ENCODE results near the gene ZXDB. TPM values are rescaled to one million over a fixed set of nuclear protein-coding genes. Genes with fewer than 3 reads are reported as not detected.
"Not testable (repeated sequence)": the region's sequence is repeated elsewhere in the genome, so short reads cannot be mapped to it uniquely, and the experiment has no call there.

Gene ZXDB
- polyA plus RNA-seq, 1 experiment, result 7.7 TPM

GRCh38 chrX:57587062-57587461 is 4.7 kb upstream of the ZXDB start:
- CTCF ChIA-PET, result no interaction called here
- Histone ChIP-seq H3K27me3 (ENCODE audit: control insufficient read depth, insufficient read depth, low read length) (no peaks in the 10 kb centered on the region), H3K9me3 (ENCODE audit: control insufficient read depth, insufficient read depth, low read length) (no peaks in the 10 kb centered on the region), H3K4me3 (ENCODE audit: low read depth, low read length) (no peak overlapping the region), H3K27ac (ENCODE audit: low read depth, low read length) (no peak overlapping the region)
- POLR2A ChIA-PET, result no interaction called here
- no peak for TF ChIP-seq CTCF (IDR thresholded peaks at IDR 0.05; ENCODE audit: low read depth, low read length)
- DNase-seq (ENCODE audit: low read depth, low spot score), result no peak

GRCh38 chrX:57587607-57588006 is 4.2 kb upstream of the ZXDB start:
- POLR2A ChIA-PET, result no interaction called here
- no peaks in the 10 kb centered on the region for H3K9me3 ChIP-seq (ENCODE audit: control insufficient read depth, insufficient read depth, low read length)
- no peak overlapping the region for H3K4me3 ChIP-seq (ENCODE audit: low read depth, low read length)
- H3K27me3 ChIP-seq (ENCODE audit: control insufficient read depth, insufficient read depth, low read length), result no peaks in the 10 kb centered on the region
- no peak for TF ChIP-seq CTCF (IDR thresholded peaks at IDR 0.05; ENCODE audit: low read depth, low read length)
- CTCF ChIA-PET, result no interaction called here
- DNase-seq (ENCODE audit: low read depth, low spot score), result no peak
- H3K27ac ChIP-seq (ENCODE audit: low read depth, low read length), result no peak overlapping the region

GRCh38 chrX:57592160-57592893 is 516 bp downstream of the ZXDB start:
- DNase-seq (ENCODE audit: low read depth, low spot score); CTCF ChIA-PET: not testable (repeated sequence)
- H3K27ac ChIP-seq (ENCODE audit: low read depth, low read length), result peak overlapping the region; percentile 68

GRCh38 chrX:57592894-57593215 is 1.0 kb downstream of the ZXDB start:
- DNase-seq (ENCODE audit: low read depth, low spot score); CTCF ChIA-PET; POLR2A ChIA-PET; H3K27ac ChIP-seq (ENCODE audit: low read depth, low read length); H3K27me3 ChIP-seq (ENCODE audit: control insufficient read depth, insufficient read depth, low read length); H3K9me3 ChIP-seq (ENCODE audit: control insufficient read depth, insufficient read depth, low read length): not testable (repeated sequence)
- peak overlapping the region; percentile 51 for H3K4me3 ChIP-seq (ENCODE audit: low read depth, low read length)

More at GRCh38 chrX:57592160-57592893, 516 bp downstream of the ZXDB start:
- H3K27me3 ChIP-seq (ENCODE audit: control insufficient read depth, insufficient read depth, low read length); H3K9me3 ChIP-seq (ENCODE audit: control insufficient read depth, insufficient read depth, low read length); POLR2A ChIA-PET: not testable (repeated sequence)
- H3K4me3 ChIP-seq (ENCODE audit: low read depth, low read length), result peak overlapping the region; percentile 51

GRCh38 chrX:57595381-57595811 is 3.6 kb downstream of the ZXDB start:
- peak overlapping the region; percentile 42 for H3K4me3 ChIP-seq (ENCODE audit: low read depth, low read length)

More at GRCh38 chrX:57595381-57595811, 3.6 kb downstream of the ZXDB start:
- CTCF ChIA-PET, result no interaction called here
- DNase-seq (ENCODE audit: low read depth, low spot score), result peak; percentile 20
- no peak for TF ChIP-seq CTCF (IDR thresholded peaks at IDR 0.05; ENCODE audit: low read depth, low read length)
- H3K9me3 ChIP-seq (ENCODE audit: control insufficient read depth, insufficient read depth, low read length), result no peaks in the 10 kb centered on the region
- H3K27ac ChIP-seq (ENCODE audit: low read depth, low read length), result no peak overlapping the region
- POLR2A ChIA-PET, result no interaction called here
- H3K27me3 ChIP-seq (ENCODE audit: control insufficient read depth, insufficient read depth, low read length), result no peaks in the 10 kb centered on the region

Measured in AG04450 (cell line).